Effector CD8-positive, alpha-beta T cell (primary cell): ENCODE results near the gene SCAMP4.

ENCODE experiments used
- DNase-seq: peaks from one replicate; lab custom pipeline; 2025; lab: John Stamatoyannopoulos, UW

Gene SCAMP4

DNA sequence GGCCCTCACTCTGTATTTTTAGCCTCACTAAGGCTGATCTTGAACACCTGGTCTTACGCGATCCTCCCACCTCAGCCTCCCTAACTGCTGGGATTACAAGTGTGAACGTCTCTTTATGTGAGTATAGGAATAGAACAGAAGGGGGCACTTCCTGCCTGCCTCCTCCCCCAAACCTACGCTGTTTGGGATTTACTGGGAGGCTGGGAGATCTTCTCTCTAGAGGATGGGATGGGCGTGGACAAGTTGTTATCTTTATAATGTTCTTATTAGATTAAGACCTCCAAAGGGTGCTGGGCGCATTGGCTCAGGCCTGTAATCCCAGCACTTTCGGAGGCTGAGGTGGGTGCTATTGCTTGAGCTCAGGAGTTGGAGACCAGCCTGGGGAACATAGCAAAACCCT is 32.9 kb downstream of the SCAMP4 start:
- DNase-seq, result no peak

- no peak for DNase-seq
Observed at GRCh38 chr19:1941146-1942077, 36.2 kb downstream of the SCAMP4 start, which contains the start of gene CSNK1G2. Gene CSNK1G2 (plus strand): TSS chr19:1941172. CDS start chr19:1969773, 28,601 bp downstream.

DNA sequence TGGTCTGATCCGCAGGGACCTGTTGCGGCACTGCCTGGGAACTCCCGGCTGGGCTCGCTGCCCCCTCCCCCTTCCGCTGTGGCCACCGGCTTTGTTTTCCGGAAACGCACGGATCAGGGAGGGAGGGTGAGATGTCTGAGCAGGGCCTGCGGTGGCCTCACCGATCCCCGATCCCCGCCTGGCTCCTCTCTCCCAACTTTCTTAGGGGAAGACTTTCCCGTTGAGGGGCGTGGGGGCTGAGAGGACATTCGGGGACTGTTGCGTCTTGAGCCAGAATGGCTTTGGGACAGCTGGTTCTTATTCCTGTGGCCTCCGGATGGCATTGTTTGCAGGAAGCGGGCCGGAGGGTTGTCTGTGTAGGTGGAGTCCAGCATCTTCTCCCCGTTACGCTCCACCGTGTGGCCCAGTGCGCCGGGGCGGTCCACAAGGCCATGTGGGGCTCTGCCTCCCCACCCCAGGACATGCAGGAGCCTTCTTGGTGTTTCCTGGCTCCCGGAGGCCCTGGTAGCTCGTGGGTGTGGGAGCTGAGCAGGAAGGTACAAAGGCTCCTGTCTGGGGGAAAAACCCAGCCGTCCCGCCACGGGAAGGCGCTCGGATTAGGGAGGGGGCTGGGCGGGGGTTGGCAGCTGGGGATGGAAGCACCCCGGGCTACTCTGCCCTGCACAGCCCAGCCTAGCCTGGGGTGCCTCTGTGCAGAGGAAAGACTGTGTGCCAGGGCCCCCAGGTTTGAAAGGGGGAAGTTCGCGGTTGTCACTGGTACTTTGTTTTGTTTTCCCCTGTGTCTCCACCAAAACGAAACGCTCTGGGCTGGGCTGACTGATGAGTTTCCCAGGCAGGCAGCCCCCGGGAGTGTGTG is 37.1 kb downstream of the SCAMP4 start:
- peak; percentile 71 for DNase-seq

DNA sequence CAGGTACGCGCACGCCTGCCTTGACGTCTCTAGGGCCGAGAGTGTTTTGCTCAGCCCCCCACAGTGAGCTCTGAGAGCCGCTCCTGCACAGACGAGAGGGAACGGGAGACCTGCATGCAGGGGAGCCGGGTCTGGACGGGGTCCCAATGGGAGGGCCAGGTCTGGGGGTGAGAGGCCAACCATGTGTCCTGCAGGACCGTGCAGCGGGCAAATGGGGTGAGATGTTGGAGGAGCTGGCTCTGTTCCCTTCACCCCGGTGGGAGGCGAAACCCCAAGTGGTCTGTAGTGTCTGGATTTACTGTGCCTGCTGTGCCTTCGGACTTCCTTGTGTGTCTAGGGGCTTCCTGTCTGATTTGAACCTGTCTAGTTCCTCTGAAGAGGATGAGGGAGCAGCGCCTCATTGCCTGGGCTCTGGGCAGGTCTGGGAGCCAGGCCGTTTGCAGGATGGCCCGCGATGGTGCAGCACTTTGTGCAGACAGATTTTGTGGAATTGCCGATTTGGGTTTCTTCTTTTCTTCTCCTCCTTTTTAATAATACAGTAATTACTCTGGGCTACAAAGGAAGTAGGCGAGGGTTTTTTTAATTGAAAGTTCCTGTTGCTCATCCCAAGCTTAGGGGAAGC is 37.8 kb downstream of the SCAMP4 start:
- DNase-seq, result no peak

DNA sequence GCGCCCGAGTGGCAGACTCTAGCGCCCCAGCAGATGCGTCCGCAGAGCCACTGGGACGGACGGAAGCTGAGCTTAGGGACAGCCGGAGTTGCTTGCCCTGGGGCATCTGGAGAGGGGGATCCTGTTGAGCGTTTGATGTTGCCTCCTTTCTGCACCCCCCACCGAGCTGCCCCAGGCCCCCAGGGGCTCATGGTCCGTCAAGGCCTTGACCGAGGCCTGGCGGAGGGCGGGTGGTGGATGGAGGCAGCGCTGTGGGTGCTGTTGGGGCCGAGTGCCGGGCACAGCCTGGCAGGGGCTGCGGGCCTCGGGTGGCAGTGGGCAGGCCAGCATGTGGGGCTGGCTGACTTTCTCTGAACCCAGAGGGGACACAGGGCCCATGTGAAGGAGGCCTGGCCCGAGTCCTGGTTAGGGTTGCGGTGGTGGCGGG is 38.5 kb downstream of the SCAMP4 start:
- DNase-seq, result no peak

DNA sequence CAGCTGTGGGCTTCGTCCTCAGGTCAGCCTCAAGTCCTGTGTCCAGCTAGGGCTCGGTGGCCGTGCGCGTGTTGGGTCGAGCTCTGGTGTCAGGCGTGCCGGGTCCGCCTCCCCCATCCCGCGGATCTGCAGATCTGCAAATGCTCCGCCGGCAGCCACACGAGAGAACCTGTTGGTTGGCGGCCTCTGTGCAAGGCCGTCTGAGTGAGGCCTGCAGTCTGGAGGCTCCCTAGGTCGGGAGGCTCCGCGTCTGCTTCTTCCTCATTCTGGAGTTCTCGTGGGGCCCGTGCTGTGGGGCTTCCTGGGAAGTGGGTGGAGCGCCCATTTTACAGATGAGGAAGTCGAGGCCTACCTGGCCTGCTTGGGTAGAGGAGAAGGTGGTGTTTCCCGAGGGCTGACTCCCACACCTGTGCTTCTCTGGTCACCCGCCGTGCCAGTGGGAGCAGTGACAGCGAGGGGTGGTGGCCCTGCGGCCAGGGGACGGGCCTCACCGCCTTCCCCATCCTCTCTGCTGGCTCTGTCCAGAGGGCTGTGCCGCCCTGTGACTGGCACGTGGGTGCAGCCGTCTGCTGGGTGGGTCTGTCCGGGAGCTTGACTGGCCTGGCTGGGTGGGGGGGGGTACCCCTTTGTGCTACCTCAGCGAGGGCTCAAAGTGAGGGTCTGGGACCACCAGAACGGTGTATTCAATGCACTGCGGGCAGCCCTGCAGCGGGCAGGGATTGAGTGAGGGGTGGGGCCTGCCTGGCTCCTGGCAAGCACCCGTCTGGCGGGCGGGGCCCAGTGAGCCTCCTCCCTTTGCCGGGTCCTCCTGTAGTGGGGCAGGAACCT is 39.1 kb downstream of the SCAMP4 start:
- DNase-seq, result no peak

GRCh38 chr19:1944916-1945561 is 39.8 kb downstream of the SCAMP4 start:
- no peak for DNase-seq

DNA sequence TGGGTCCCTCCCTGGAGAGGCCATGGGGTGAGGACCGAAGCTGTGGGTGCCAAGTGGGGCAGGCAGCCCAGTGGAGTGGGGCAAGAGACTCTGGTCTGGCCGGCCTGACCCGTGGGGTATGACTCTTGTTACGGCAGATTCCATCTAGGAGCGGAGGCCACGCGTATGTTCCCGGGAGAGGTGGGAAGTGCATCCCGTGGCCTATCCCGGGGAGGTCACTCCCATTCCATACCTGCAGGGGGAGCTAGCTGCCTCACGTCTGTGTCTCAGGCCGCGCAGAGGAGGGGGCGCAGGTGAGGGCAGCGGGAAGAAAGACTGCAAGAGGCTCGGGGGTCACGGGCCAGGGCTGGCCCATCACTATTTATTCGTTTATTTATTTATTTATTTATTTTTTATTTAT is 40.7 kb downstream of the SCAMP4 start:
- DNase-seq, result peak; percentile 22

DNA sequence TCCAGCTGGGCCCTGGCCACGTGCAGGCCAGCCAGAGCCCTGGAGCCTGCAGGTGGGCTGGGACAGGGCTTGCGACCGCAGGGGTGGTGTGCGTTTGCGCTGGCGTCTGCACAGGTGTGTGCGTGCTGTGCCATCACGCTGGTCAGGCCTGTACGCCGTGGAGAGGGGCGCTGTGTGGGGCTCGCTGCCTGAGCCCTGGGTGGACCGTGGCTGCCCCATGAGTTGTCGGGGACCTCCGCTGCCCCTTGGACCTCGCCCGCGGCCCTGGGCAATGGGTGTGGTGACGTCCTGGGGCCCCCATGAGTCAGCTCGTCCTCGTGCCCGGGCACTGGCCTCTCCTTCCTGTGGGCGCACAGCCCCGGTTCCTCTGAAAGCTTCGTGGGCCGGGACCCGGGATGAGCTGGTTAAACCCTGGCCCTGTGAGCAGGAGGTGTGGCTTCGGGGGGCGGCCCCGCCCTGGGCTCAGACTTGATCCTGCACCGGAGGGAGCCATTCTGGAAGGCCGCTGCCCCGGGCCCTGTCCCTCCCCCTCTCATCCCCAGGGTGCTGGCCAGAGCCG is 42.5 kb downstream of the SCAMP4 start:
- DNase-seq, result no peak

DNA sequence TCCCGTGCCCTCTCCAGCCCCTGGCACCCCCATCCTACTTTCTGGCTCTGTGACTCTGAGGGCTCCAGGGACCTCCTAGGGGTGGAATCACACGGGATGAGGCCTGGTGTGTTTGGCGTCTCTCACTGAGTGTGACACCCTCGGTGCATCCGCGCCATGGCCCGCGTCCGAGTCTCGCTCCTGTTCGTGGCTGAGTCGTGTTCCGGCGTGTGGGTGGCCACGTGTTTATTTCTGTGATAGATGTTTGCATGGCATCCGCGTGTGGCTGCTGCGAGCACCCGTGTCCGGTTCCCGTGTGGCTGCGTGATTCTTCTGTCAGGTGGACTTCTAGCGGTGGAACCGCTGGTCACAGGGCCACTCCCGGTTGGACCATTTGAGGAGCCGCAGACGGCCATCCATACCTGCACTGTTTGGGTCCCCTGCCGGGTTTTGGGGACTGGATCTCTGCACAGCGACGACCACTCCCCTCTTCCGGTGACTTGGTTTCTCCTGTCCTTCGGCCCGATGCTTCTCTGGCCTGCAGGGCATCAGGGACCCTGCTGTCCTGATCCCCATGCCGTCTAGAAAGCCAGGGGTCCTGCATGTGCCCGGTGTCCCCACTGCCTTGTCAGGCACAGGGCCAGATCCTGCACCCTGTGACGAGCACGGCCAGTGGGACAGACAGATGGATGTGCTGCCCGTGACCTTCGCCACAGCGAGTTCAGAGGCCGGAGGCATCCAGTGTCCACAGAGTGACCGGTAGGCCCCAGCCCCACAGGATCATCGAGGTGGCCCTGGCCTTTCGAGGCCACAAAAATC is 44.3 kb downstream of the SCAMP4 start:
- no peak for DNase-seq

DNA sequence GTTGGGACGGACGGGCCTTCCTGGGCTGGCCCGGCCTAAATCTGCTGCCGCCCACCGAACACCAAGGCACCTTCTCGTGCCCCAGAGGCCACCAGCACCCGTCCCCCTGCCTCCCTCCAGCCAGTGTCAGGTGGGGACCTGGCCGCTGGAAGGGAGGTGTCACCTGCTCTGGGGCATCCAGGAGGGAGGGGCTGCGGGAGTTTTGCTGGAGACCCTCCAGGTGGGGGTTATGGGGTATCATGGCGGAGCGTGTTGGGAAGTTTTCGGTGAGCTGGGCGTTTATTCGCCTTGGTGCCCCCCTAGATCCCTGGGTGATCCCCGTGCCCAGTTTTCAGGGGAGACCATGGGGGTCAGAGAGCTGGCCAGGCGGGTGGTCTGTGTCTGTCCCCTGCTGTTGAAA is 45.4 kb downstream of the SCAMP4 start:
- DNase-seq, result no peak

GRCh38 chr19:1952635-1953034 is 47.4 kb downstream of the SCAMP4 start:
- no peak for DNase-seq

- no peak for DNase-seq
Observed at GRCh38 chr19:1953037-1953436, 47.8 kb downstream of the SCAMP4 start.

DNA sequence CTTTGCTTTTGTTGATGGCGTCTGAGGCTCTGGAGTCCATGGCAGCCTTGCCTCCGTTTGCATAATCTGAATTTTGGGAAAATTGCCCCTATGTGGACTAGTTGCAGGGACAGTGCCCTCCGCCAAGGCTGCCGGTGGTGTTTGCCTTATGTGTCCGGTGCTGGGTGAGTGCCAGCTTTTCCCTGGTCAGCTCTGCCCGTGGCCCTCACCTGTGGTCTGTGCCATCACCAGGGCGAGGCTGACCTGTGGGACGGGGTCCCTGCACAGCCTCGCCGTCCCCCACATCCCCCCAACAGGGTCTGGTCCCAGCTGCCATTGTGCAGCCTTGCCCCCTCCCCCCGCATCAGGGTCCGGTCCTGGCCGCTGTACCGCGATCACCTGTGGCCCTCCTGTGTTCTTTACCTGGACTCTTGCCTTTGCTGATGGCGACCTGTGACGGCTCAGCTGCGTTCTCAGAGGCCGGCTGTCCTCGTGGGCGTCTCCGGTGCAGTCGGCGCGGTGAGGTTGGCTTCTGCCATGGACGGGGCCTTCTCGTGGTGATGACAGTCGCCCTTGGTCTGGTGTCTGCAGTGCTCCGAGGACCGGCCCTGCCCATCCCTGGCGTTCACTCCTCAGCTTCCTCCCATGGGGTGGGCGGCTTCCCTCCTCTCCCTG is 48.4 kb downstream of the SCAMP4 start:
- no peak for DNase-seq

- no peak for DNase-seq
Observed at GRCh38 chr19:1954532-1954933, 49.3 kb downstream of the SCAMP4 start.

DNA sequence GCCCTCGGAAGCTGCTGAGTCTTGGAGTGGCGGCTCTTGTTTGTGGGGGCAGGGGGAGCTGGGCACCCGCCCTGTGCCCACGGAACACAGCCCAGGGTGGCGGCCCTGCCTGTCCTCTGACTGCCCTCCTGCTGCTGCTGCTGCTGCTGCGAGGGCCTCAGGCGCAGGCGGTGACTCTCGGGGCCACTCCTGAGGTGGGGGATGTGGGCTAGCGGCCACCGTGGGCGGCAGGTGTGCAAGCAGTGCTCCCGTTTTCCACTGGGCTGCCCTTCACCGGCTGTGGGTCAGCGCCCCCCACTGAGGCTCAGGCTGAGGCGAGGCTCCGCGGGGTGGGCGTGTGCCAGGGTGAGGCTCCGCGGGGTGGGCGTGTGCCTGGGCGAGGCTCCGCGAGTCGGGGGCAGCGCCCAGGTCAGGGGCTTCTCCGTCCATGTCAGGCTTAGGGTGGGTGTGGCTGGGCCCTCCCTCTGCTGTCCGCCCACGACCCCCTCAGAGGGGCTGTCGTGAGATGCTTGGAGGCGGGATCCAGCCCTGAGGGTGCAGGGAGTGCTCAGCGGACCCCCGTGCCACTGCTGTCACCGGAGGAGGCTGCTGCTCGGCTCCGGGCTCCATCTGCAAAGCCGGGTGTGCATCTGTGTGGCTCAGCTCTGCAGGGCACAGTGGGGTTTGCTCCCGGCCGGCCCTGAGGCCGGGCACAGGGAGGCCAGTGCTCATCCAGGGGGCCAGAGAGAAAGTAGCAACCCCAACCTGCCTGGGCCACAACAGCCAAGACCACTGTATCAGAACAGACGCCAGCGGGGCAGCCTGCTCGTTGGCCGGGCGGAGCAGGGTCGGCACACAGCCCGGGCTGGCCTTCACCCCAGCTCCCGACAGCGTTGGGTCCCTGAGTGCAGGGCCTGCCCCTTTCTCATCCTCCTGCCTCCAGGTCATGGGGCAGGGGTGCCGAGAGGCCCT is 50.2 kb downstream of the SCAMP4 start:
- no peak for DNase-seq

DNA sequence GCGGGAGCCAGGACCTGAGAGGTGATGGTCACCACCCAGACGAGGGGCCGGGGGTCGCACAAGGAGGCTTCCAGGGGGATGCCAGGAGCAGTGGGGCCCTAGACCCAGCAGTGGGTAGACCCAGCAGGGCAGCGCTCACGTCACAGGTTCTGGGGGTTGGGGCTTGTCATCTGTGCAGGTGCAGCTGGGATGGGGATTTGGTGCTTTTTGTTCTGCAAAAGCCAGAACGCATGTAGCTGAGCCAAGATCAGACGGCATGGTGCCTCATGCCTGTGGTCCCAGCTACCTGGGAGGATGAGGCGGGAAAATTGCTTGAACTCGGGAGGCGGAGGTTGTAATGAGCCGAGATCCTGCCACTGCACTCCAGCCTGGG is 50.9 kb downstream of the SCAMP4 start:
- DNase-seq, result no peak

DNA sequence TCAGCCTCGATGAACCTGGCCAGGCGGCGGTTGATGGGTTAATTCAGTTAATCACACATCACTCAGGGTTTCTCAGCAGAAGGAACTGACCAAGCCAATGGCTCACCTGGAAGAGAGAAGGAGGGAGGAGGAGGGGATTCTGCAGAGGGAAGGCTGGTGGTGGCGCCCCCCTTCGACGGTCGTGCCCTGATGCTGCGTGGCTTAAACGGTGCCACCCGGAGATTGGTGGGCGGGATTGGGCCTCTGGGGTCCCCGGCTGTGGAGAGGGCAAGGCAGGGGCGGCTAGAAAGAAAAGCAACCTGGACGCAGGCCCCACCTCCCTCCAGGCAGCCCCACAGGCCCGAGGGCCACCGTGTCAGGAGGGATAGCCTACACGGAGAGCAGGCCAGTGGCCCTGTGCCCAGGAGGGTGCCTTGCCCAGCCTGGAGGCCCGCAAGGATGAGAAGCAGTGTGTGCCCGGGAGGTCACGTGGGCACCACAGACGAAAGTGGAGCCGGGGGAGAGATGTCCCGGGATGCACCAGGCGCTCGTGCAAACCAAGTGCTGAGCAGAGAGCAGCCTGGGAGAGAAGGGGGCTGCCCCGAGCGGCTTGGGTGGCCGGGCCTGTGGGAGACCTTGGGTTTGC is 51.8 kb downstream of the SCAMP4 start:
- DNase-seq, result no peak
